ENCODE measurements around the gene FBXW12.

The FBXW12 gene

DNA sequence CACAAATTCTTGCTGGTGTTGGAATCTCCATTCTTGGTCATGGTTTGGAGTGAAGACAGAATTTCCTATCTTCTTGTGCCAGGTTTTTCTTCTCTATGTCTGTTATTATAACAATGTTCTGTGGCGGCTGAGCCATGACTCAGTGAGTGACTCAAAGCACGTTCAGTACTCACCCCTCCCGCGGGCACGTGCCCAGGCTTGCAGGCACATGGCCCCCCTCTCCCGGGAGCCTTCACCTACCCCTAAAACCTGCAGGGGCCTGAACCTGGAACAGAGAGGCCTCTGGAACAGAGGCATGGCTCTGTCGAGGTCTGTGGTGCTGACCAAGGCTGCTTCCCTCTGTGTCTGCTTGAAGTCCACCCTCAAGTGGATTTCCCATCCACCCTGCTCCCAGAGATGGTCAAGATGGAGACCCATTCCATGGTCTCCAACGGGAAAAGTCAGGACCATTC, 30.3 kb downstream of the FBXW12 start:
- DNase-seq (ENCODE audit: low read depth) = peak; percentile 45
- TF ChIP-seq, protein P1, sequence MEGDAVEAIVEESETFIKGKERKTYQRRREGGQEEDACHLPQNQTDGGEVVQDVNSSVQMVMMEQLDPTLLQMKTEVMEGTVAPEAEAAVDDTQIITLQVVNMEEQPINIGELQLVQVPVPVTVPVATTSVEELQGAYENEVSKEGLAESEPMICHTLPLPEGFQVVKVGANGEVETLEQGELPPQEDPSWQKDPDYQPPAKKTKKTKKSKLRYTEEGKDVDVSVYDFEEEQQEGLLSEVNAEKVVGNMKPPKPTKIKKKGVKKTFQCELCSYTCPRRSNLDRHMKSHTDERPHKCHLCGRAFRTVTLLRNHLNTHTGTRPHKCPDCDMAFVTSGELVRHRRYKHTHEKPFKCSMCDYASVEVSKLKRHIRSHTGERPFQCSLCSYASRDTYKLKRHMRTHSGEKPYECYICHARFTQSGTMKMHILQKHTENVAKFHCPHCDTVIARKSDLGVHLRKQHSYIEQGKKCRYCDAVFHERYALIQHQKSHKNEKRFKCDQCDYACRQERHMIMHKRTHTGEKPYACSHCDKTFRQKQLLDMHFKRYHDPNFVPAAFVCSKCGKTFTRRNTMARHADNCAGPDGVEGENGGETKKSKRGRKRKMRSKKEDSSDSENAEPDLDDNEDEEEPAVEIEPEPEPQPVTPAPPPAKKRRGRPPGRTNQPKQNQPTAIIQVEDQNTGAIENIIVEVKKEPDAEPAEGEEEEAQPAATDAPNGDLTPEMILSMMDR (IDR thresholded peaks at IDR 0.05; ENCODE audit: low read depth, low read length) = no peak
- TF ChIP-seq MYC (IDR thresholded peaks at IDR 0.05; ENCODE audit: low read depth, low read length) = peak; percentile 62
- TF ChIP-seq, protein P2, sequence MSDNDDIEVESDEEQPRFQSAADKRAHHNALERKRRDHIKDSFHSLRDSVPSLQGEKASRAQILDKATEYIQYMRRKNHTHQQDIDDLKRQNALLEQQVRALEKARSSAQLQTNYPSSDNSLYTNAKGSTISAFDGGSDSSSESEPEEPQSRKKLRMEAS (IDR thresholded peaks at IDR 0.05; ENCODE audit: low read depth, low read length) = peak; percentile 70
- no peak for TF ChIP-seq POLR2A (IDR thresholded peaks at IDR 0.05; ENCODE audit: extremely low read depth, insufficient read length)
- H3K4me3 ChIP-seq (ENCODE audit: low read depth, low read length) = no peak overlapping the region

DNA sequence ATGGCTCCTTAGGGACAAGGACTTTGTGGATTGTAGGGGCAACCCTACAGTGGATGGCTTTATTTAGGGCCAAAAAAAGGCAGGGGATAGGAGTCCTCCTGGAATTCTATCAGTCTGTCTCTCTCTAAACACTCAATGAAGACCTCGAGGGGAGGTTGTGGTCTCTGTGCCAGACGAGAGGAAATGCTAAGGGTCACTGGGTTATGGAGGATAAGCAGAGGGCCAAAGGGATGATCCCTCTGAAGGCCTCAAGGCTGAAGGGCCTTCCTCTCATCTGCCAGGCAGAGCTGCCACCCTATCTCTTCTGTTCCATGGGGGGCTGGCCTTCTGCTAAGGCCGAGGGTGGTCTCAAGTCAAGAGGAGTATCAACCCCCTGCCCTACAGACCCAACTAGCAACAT, 30.9 kb downstream of the FBXW12 start:
- DNase-seq (ENCODE audit: low read depth) = no peak
- no peak overlapping the region for H3K4me3 ChIP-seq (ENCODE audit: low read depth, low read length)
- no peak for TF ChIP-seq MYC (IDR thresholded peaks at IDR 0.05; ENCODE audit: low read depth, low read length)
- TF ChIP-seq, protein P1 (IDR thresholded peaks at IDR 0.05; ENCODE audit: low read depth, low read length) = no peak
- TF ChIP-seq POLR2A (IDR thresholded peaks at IDR 0.05; ENCODE audit: extremely low read depth, insufficient read length) = no peak
- TF ChIP-seq, protein P2 (IDR thresholded peaks at IDR 0.05; ENCODE audit: low read depth, low read length) = no peak

DNA sequence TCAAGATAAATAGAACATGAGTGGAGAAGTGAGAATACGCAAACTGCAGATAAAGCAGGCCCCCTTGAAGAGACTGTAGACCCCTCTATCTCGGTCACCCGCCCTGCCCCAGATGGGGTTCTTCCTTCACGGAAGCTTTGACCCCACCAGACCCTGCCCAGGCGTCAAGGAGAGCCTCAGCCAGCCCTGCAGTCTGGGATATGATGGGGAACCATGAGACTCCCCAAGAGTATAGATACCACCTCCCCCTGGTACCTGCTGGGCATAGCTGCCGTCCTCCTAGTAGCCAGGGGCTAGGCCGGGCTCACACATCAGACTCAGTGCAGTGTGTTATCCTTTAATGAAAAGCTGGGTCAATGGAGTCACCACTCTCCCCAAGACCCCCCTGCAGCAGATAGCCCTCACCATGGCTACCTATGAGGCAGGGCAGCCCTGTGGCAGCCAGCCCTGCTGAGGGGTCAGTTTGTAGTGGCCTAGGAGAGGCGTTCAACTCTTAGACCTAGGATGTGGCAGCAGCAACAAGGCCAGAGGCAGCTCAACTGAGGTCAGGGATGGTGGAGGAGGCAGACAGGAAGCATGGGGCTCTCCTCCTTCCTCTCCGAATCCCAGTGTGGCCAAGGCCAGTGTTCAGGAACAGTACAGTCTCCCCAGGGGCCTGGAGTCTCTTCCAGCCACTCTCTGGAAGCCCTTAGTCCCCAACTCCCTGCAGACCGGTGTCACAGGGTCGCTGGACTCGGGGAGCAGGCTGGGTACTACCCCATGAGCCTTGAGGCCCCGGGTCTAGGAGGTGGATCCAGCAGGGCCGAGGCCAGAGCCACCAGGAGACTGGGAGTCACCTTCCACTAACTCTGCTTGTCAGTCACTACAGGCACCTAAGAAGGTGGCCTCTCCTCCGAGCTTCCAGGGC, 31.8 kb downstream of the FBXW12 start:
- no peak overlapping the region for H3K4me3 ChIP-seq (ENCODE audit: low read depth, low read length)
- no peak for DNase-seq (ENCODE audit: low read depth)
- TF ChIP-seq MYC (IDR thresholded peaks at IDR 0.05; ENCODE audit: low read depth, low read length) = no peak
- TF ChIP-seq, protein P1 (IDR thresholded peaks at IDR 0.05; ENCODE audit: low read depth, low read length) = no peak
- TF ChIP-seq, protein P2 (IDR thresholded peaks at IDR 0.05; ENCODE audit: low read depth, low read length) = no peak
- no peak for TF ChIP-seq POLR2A (IDR thresholded peaks at IDR 0.05; ENCODE audit: extremely low read depth, insufficient read length)

DNA sequence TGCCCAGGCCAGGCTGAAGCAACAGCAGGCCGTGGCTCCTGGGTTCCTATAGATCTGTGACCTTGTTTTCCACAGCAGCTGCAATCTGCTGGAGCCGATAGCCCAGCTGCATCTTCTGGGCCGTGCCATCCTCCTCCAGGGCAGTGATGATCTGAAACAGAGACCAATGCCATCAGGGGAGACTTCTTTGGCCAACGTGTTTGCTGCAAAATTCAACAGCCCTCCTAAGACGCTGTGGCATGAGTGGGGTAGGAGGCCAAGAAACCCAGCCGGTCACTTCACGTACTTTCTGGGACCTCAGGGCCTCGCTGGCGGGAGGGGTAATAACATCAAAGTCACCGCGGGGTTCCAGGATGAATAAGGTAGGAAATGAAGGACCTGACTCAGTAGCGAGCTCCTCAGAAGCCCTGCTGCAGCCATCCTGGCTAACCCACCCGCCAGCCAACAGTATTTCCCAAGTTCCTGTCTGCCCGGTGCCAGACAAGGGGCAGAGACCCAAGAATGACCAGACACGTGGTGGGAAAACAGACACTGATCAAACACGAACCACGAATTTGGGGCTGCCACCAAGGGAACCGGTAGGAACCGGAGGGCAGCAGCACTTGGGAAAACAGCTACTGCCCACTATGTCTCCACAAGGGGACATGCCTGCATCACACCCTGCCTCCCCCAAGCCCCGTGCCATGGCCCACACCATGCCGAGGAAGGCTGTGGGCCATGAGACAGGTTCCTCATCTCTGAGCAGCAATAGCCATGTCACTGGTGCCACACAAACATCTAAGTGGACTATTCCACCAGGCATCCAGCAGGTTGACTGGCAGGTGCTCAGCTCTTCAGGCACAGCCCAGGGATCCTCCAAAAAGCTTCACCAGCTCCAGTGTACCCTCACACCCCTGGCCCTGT, 32.7 kb downstream of the FBXW12 start:
- H3K4me3 ChIP-seq (ENCODE audit: low read depth, low read length) = no peak overlapping the region
- TF ChIP-seq, protein P1 (IDR thresholded peaks at IDR 0.05; ENCODE audit: low read depth, low read length) = no peak
- TF ChIP-seq MYC (IDR thresholded peaks at IDR 0.05; ENCODE audit: low read depth, low read length) (no peak), POLR2A (IDR thresholded peaks at IDR 0.05; ENCODE audit: extremely low read depth, insufficient read length) (no peak)
- TF ChIP-seq, protein P2 (IDR thresholded peaks at IDR 0.05; ENCODE audit: low read depth, low read length) = no peak

DNA sequence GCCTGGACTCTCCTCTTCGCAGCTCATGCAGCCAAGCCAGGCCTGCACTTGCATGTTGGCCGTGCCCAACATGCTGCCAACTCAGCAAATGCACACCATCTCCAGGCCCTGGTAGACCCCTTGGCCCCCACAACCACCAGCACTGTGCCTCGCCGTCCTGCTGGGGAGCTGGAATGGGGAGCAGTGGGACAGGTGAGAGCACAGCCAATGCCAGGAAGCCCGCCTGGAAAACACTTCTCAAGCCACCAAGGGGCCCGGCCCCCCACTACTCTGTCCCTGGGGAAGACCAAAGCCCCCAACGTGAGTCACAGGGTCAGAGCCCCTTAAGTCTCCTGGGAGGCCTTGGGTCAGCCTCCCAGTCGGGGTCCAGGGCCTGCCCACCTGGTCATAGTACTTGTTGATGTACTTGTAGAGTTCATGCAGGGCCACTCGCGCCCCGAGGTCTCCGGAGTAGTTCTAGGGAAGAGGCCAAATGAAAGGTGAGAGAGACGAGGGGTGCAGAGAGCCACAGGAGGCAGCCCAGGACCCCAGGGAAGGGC, 33.4 kb downstream of the FBXW12 start:
- no peak for DNase-seq (ENCODE audit: low read depth)
- H3K4me3 ChIP-seq (ENCODE audit: low read depth, low read length) = no peak overlapping the region
- TF ChIP-seq POLR2A (IDR thresholded peaks at IDR 0.05; ENCODE audit: extremely low read depth, insufficient read length) (no peak), MYC (IDR thresholded peaks at IDR 0.05; ENCODE audit: low read depth, low read length) (no peak)
- TF ChIP-seq, protein P1 (IDR thresholded peaks at IDR 0.05; ENCODE audit: low read depth, low read length) = no peak
- TF ChIP-seq, protein P2 (IDR thresholded peaks at IDR 0.05; ENCODE audit: low read depth, low read length) = no peak

More for the DNA sequence above, 32.7 kb downstream of the FBXW12 start:
- DNase-seq (ENCODE audit: low read depth) = no peak
